HUES6 (cell line): ENCODE measurements around the gene CHAT.

Experiments
- H3K27ac ChIP-seq: 2 replicates; pipeline ENCODE4 v1.7.0; 2013; ENCODE audit warnings: low read depth, mild to moderate bottlenecking, low read length, inconsistent platforms
- H3K27me3 ChIP-seq: 2 replicates; pipeline ENCODE4 v1.6.1; 2013; ENCODE audit warnings: low read length; ENCODE audit not compliant: control insufficient read depth, insufficient read depth
- H3K36me3 ChIP-seq: 2 replicates; pipeline ENCODE4 v1.6.1; 2013; ENCODE audit warnings: low read length; ENCODE audit not compliant: control insufficient read depth, insufficient read depth
- H3K4me1 ChIP-seq: 2 replicates; pipeline ENCODE4 v1.6.1; 2013; ENCODE audit warnings: low read length; ENCODE audit not compliant: control insufficient read depth, insufficient read depth
- H3K4me3 ChIP-seq: 2 replicates; pipeline ENCODE4 v1.5.1; 2013; ENCODE audit warnings: low read depth, low read length
- H3K9ac ChIP-seq: one replicate; pipeline ENCODE4 v1.6.1; 2013; ENCODE audit warnings: mild to moderate bottlenecking, low read length
- H3K9me3 ChIP-seq: 2 replicates; pipeline ENCODE4 v1.6.1; 2013; ENCODE audit warnings: low read depth, low read length; ENCODE audit not compliant: control insufficient read depth, insufficient read depth

Gene CHAT

GRCh38 chr10:49613165-49613881 is 514 bp upstream of the CHAT start:
- peaks cover 100% of the 10 kb centered on the region for H3K27me3 ChIP-seq
- H3K9me3 ChIP-seq, result no peaks in the 10 kb centered on the region
- H3K36me3 ChIP-seq, result no peaks in the 10 kb centered on the region
- no peak overlapping the region for H3K27ac ChIP-seq
- peak overlapping the region; percentile 33 for H3K4me3 ChIP-seq
- H3K4me1 ChIP-seq, result peaks cover 39% of the 10 kb centered on the region
- H3K9ac ChIP-seq, result no peak overlapping the region

- H3K4me1 ChIP-seq, result peaks cover 30% of the 10 kb centered on the region
- no peaks in the 10 kb centered on the region for H3K9me3 ChIP-seq
- no peak overlapping the region for H3K27ac ChIP-seq
- no peak overlapping the region for H3K9ac ChIP-seq
- H3K27me3 ChIP-seq, result peaks cover 100% of the 10 kb centered on the region
- no peaks in the 10 kb centered on the region for H3K36me3 ChIP-seq
- peak overlapping the region; percentile 37 for H3K4me3 ChIP-seq
Observed at GRCh38 chr10:49614242-49615198, 683 bp downstream of the CHAT start.

- Histone ChIP-seq H3K9me3 (no peaks in the 10 kb centered on the region), H3K4me1 (peaks cover 30% of the 10 kb centered on the region), H3K36me3 (no peaks in the 10 kb centered on the region), H3K27ac (no peak overlapping the region), H3K9ac (no peak overlapping the region), H3K4me3 (no peak overlapping the region), H3K27me3 (peaks cover 100% of the 10 kb centered on the region)
Observed at GRCh38 chr10:49615213-49615612, 1.4 kb downstream of the CHAT start.

- peaks cover 99% of the 10 kb centered on the region for H3K27me3 ChIP-seq
- no peak overlapping the region for H3K27ac ChIP-seq
- H3K9me3 ChIP-seq, result no peaks in the 10 kb centered on the region
- no peaks in the 10 kb centered on the region for H3K36me3 ChIP-seq
- H3K4me3 ChIP-seq, result no peak overlapping the region
- no peak overlapping the region for H3K9ac ChIP-seq
- H3K4me1 ChIP-seq, result peaks cover 28% of the 10 kb centered on the region
Observed at GRCh38 chr10:49615721-49616120, 1.9 kb downstream of the CHAT start.

DNA sequence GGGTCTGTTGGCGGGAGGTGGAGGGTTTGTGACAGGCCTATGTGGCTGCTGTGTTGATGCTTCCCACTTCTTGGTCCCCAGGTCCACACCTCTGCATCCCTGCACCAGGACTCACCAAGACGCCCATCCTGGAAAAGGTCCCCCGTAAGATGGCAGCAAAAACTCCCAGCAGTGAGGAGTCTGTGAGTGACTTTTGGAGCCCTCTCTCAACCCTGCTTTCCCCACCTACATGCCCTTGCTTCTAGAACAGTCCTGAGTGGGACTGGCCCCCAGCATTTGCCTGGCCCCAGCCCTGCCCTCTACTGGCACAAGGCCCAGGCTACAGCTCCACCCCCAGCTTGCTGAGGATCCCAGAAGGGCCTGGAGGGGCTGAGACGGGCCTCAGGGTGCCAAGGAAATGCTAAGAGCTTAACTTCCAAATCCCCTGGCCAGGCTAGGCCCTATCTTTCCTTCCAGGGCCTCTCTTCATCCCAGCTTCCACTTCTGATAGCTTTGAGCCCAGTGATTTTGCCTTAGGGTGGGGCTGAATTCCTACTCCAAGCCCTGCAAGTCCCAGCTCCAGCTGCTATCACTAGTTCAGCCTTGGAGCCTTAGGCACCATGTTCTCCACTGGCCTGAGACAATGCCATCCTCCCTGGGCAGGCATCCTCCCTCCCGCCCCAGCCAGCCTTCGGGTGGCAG is 2.7 kb downstream of the CHAT start:
- Histone ChIP-seq H3K9me3 (no peaks in the 10 kb centered on the region), H3K36me3 (no peaks in the 10 kb centered on the region), H3K27me3 (peaks cover 95% of the 10 kb centered on the region), H3K9ac (no peak overlapping the region), H3K4me1 (peaks cover 19% of the 10 kb centered on the region), H3K27ac (no peak overlapping the region), H3K4me3 (no peak overlapping the region)

DNA sequence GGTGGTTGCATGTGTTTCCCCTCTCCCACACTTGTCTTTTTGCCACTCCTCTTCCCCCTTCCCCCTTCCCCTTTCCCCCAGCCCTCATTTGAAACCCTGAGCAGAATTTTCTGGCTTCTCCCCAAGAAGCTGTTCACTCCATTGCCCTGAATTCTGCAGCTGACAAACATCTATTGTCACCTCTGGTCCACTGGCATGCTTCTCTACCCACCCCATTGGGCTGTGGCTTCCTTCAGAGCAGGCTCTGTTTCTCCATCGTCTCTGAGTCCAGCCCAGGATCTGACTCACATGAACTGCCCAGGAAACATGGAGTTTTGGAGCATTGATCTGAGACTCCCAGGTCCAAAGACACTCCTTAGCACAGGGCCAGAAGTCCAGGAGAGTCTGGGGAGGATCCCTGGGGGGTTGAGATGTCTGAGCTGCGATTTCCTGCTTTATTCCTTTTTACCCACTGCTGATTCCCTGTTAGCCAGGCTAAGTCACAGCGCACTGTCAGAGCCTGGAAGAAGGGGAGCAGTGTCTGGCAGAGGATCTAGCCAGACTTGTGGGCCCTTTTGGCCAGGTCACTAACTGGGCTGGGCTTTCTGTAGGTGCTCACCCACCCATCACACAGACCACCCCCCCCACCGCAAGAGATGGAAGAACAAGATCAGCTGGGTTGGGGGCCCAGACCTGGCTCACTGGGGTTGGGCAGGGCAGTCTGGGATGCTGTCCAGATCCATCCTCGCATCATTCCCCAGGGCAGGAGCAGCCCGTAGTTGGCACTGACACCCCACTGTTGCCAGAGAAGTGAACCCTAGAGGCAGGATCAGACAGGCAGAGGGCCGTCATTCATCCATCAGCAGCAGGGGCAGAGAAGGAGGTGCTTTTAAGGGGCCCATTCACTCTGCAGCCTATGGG is 3.5 kb downstream of the CHAT start:
- Histone ChIP-seq H3K4me3 (no peak overlapping the region), H3K36me3 (no peaks in the 10 kb centered on the region), H3K27ac (no peak overlapping the region), H3K9me3 (no peaks in the 10 kb centered on the region), H3K4me1 (peaks cover 13% of the 10 kb centered on the region), H3K27me3 (peaks cover 88% of the 10 kb centered on the region), H3K9ac (no peak overlapping the region)

- Histone ChIP-seq H3K27me3 (peaks cover 84% of the 10 kb centered on the region), H3K9me3 (no peaks in the 10 kb centered on the region), H3K36me3 (no peaks in the 10 kb centered on the region), H3K4me1 (peaks cover 4% of the 10 kb centered on the region; the same call in 1 of the 2 replicates), H3K9ac (no peak overlapping the region), H3K27ac (no peak overlapping the region), H3K4me3 (no peak overlapping the region)
Observed at GRCh38 chr10:49618821-49619220, 5.0 kb downstream of the CHAT start.

GRCh38 chr10:49619613-49620012 is 5.8 kb downstream of the CHAT start:
- no peaks in the 10 kb centered on the region for H3K36me3 ChIP-seq
- H3K9me3 ChIP-seq, result no peaks in the 10 kb centered on the region
- H3K4me3 ChIP-seq, result no peak overlapping the region
- H3K27ac ChIP-seq, result no peak overlapping the region
- H3K4me1 ChIP-seq, result peaks cover 2% of the 10 kb centered on the region; the same call in 1 of the 2 replicates
- H3K9ac ChIP-seq, result no peak overlapping the region
- H3K27me3 ChIP-seq, result peaks cover 84% of the 10 kb centered on the region

GRCh38 chr10:49620286-49620810 is 6.5 kb downstream of the CHAT start:
- Histone ChIP-seq H3K4me3 (no peak overlapping the region), H3K27me3 (peaks cover 82% of the 10 kb centered on the region), H3K27ac (no peak overlapping the region), H3K4me1 (no peaks in the 10 kb centered on the region), H3K9ac (no peak overlapping the region), H3K9me3 (no peaks in the 10 kb centered on the region), H3K36me3 (no peaks in the 10 kb centered on the region)

GRCh38 chr10:49620841-49621378 is 7.1 kb downstream of the CHAT start:
- H3K27me3 ChIP-seq, result peaks cover 79% of the 10 kb centered on the region
- no peaks in the 10 kb centered on the region for H3K4me1 ChIP-seq
- no peak overlapping the region for H3K4me3 ChIP-seq
- no peaks in the 10 kb centered on the region for H3K36me3 ChIP-seq
- H3K27ac ChIP-seq, result no peak overlapping the region
- no peak overlapping the region for H3K9ac ChIP-seq
- H3K9me3 ChIP-seq, result no peaks in the 10 kb centered on the region
